HepG2 (cell line): ENCODE data around the gene KIAA2012. TPM values are rescaled to one million over a fixed set of nuclear protein-coding genes. Genes with fewer than 3 reads are reported as not detected.

ENCODE experiments used
- ATAC-seq: fragments of 200-7000 bp; cut with Tn5 transposase; 3 replicates; pipeline ENCODE4 v1.9.1; 2020; ENCODE audit warnings: mild to moderate bottlenecking, moderate library complexity
- BruUV-seq: library from RNA; stranded (reverse); fragments of 400-500 nt; replicated peaks from 2 replicates; lab custom pipeline; 2021; lab: Mats Ljungman, UMichigan
- CTCF ChIA-PET: fragments of 300-600 bp; formaldehyde crosslinking; extraction: SDS; loops from one replicate; lab custom pipeline; 2021; ENCODE audit warnings: low total read pairs, inconsistent platforms, low intra/inter-chr PET ratio; lab: Yijun Ruan, JAX
- POLR2A ChIA-PET: fragments of 350-600 bp; sonication (Branson Sonifier 250); formaldehyde crosslinking; loops from one replicate; lab custom pipeline; 2020; ENCODE audit warnings: antibody characterized with exemption, inconsistent platforms; lab: Yijun Ruan, JAX
- DNase-seq: peaks from one replicate; pipeline ENCODE4 v3.0.0-alpha.2; 2015; ENCODE audit warnings: low spot score
- FAIRE-seq: peaks from 3 replicates; lab custom pipeline; 2011; peaks lifted over from hg19 to GRCh38; lab: Jason Lieb, UNC
- H2AFZ ChIP-seq: one replicate; pipeline ENCODE4 v1.6.1; 2011; ENCODE audit warnings: low read length, inconsistent platforms
- H3K27ac ChIP-seq: fragments of 300-600 bp; 3 replicates; pipeline ENCODE4 v1.8.0; 2011; ENCODE audit warnings: mixed run types, mild to moderate bottlenecking, mixed read lengths, low read length, inconsistent platforms; ENCODE audit not compliant: insufficient read depth; ENCODE audit errors: extremely low read length
- H3K27me3 ChIP-seq, 2 experiments: fragments of 200-600 bp in 1 of 2; 2 replicates in 1 of 2; 3 replicates in 1 of 2; pipeline versions ENCODE4 v1.6.0 to v1.8.0; 2011; ENCODE audit warnings: low read length in 2 of 2, mild to moderate bottlenecking in 2 of 2, moderate library complexity in 2 of 2, inconsistent platforms in 1 of 2; ENCODE audit not compliant: insufficient read depth in 2 of 2, control insufficient read depth in 1 of 2
- H3K36me3 ChIP-seq, 2 experiments: fragments of 200-600 bp in 1 of 2; replicated peaks in 1 of 2; 2 replicates in 1 of 2; 3 replicates in 1 of 2; pipeline versions ENCODE4 v1.5.1 to v1.8.0; 2011; ENCODE audit warnings: low read length in 2 of 2, inconsistent platforms in 1 of 2; ENCODE audit not compliant: insufficient read depth in 2 of 2, control insufficient read depth in 1 of 2
- H3K4me1 ChIP-seq: 2 replicates; pipeline ENCODE4 v1.5.1; 2012; ENCODE audit warnings: low read length, inconsistent platforms; ENCODE audit not compliant: insufficient read depth
- H3K4me2 ChIP-seq: 2 replicates; pipeline ENCODE4 v1.6.0; 2011; ENCODE audit warnings: low read depth, low read length, inconsistent platforms
- H3K4me3 ChIP-seq, 3 experiments: fragments of 200-600 bp in 1 of 3; sonication (generic), shearing (Covaris generic) in 1 of 3; replicated peaks in 1 of 3; 2 replicates each; pipeline ENCODE4 v1.5.1; 2011 to 2016; ENCODE audit warnings: low read length in 3 of 3, inconsistent platforms in 2 of 3, low read depth in 2 of 3, mild to moderate bottlenecking in 2 of 3, control low read depth in 1 of 3, mixed read lengths in 1 of 3; ENCODE audit not compliant: insufficient read depth in 1 of 3
- H3K79me2 ChIP-seq: one replicate; pipeline ENCODE4 v1.6.1; 2011; ENCODE audit warnings: low read length, inconsistent platforms; ENCODE audit not compliant: insufficient read depth
- H3K9ac ChIP-seq: 2 replicates; pipeline ENCODE4 v1.6.0; 2011; ENCODE audit warnings: mild to moderate bottlenecking, low read depth, low read length, inconsistent platforms; ENCODE audit not compliant: insufficient read depth
- H3K9me3 ChIP-seq: 2 replicates; pipeline ENCODE4 v1.5.1; 2012; ENCODE audit warnings: mild to moderate bottlenecking, low read length
- H4K20me1 ChIP-seq: 2 replicates; pipeline ENCODE4 v1.6.0; 2011; ENCODE audit warnings: inconsistent platforms, mild to moderate bottlenecking, low read length, moderate library complexity; ENCODE audit not compliant: insufficient read depth
- ATRX ChIP-seq: sonication (generic); formaldehyde crosslinking; IDR thresholded peaks from 2 replicates; pipeline ENCODE4 v1.4.0; 2020; ENCODE audit warnings: missing genetic modification reagents, borderline replicate concordance
- BATF2 ChIP-seq: sonication (generic); formaldehyde crosslinking; IDR thresholded peaks from 2 replicates; pipeline ENCODE4 v1.8.0; 2022; ENCODE audit warnings: mild to moderate bottlenecking, missing genetic modification reagents, moderate library complexity
- BORCS8-MEF2B ChIP-seq: sonication (generic); formaldehyde crosslinking; IDR thresholded peaks from 2 replicates; pipeline ENCODE4 v1.8.0; 2022; ENCODE audit warnings: mild to moderate bottlenecking, missing genetic modification reagents
- CENPT ChIP-seq: sonication (generic); formaldehyde crosslinking; IDR thresholded peaks from 2 replicates; pipeline ENCODE4 v1.8.0; 2022; ENCODE audit warnings: low read depth, mild to moderate bottlenecking, moderate library complexity, missing genetic modification reagents
- ETV6 ChIP-seq: sonication (generic); formaldehyde crosslinking; conservative IDR thresholded peaks from 2 replicates; pipeline ENCODE4 v1.4.0; 2020; ENCODE audit warnings: missing genetic modification reagents
- NR2F2 ChIP-seq: IDR thresholded peaks from 2 replicates; pipeline ENCODE4 v1.6.1; 2012; ENCODE audit warnings: low read depth, inconsistent platforms, borderline replicate concordance
- PITX1 ChIP-seq: sonication (generic); formaldehyde crosslinking; IDR thresholded peaks from 2 replicates; pipeline ENCODE4 v1.5.1; 2020; ENCODE audit warnings: mild to moderate bottlenecking, missing genetic modification reagents
- PRDM10 ChIP-seq: sonication (generic); formaldehyde crosslinking; IDR thresholded peaks from 2 replicates; pipeline ENCODE4 v1.4.0; 2020; ENCODE audit warnings: low read depth, missing genetic modification reagents
- THAP11 ChIP-seq: IDR thresholded peaks from 2 replicates; pipeline ENCODE4 v1.6.1; 2016; ENCODE audit warnings: missing biosample characterization, missing genetic modification reagents
- ZFP37 ChIP-seq: sonication (generic); formaldehyde crosslinking; IDR thresholded peaks from 2 replicates; pipeline ENCODE4 v1.4.0; 2020; ENCODE audit warnings: missing genetic modification reagents, borderline replicate concordance
- ZKSCAN8 ChIP-seq: IDR thresholded peaks from 2 replicates; pipeline ENCODE4 v1.6.1; 2016; ENCODE audit warnings: borderline replicate concordance, missing genetic modification reagents, missing compliant biosample characterization
- ZNF564 ChIP-seq: sonication (generic); formaldehyde crosslinking; IDR thresholded peaks from 2 replicates; pipeline ENCODE4 v1.8.1; 2023; ENCODE audit warnings: mild to moderate bottlenecking, missing genetic modification reagents
- ZNF672 ChIP-seq: sonication (generic); formaldehyde crosslinking; IDR thresholded peaks from 2 replicates; pipeline ENCODE4 v1.8.1; 2022; ENCODE audit warnings: missing genetic modification reagents
- ZNF747 ChIP-seq: sonication (generic); formaldehyde crosslinking; IDR thresholded peaks from 2 replicates; pipeline ENCODE4 v1.8.1; 2023; ENCODE audit warnings: missing genetic modification reagents, mild to moderate bottlenecking, borderline replicate concordance
- ZNF75D ChIP-seq: sonication (generic); formaldehyde crosslinking; IDR thresholded peaks from 2 replicates; pipeline ENCODE4 v1.8.1; 2023; ENCODE audit warnings: missing genetic modification reagents, mild to moderate bottlenecking, borderline replicate concordance
- WGBS: methylation state at CpG from one replicate; pipeline ENCODE4 v1.1.6; 2017; ENCODE audit warnings: low lambda C conversion rate; 5-methylcytosine and 5-hydroxymethylcytosine counted together
- in situ Hi-C: cut with HindIII; loops from 2 replicates; pipeline ENCODE4 v1.10.0; 2017; ENCODE audit warnings: low pct_unique_long_range_greater_than_20kb; ENCODE audit not compliant: extremely low pct_ligation_motif_present
- intact Hi-C: fragments of 100-400 bp; cut with micrococcal nuclease; formaldehyde crosslinking; loops from one replicate; pipeline ENCODE4 v1.10.0; 2022; ENCODE audit not compliant: unreplicated experiment
- polyA plus RNA-seq, 8 experiments: library from polyadenylated mRNA; depleted of rRNA in 3 of 8; stranded (reverse) in 7 of 8; unstranded in 1 of 8; fragments of >200 nt; fragmentation: Illumina TruSeq in 4 of 8; extraction: Trizol in 4 of 8; gene quantifications; 2 replicates each; pipeline versions ENCODE4 v1.2.1 to v1.2.3, GENCODE V29; 2011 to 2016; ENCODE audit warnings: low read depth in 4 of 8, missing spikeins in 1 of 8, mixed read lengths in 1 of 8; ENCODE audit not compliant: insufficient read depth in 1 of 8
- total RNA-seq, 5 experiments: library from RNA; depleted of rRNA; stranded (reverse); fragments of >200 nt; fragmentation: Illumina TruSeq; extraction: Trizol; gene quantifications; 2 replicates each; pipeline ENCODE4 v1.2.3, GENCODE V29; 2016; ENCODE audit warnings: low read depth in 1 of 5
- TF ChIP-seq, protein P1 (sequence below): IDR thresholded peaks from 2 replicates; pipeline ENCODE4 v1.6.1; 2018; ENCODE audit warnings: missing genetic modification reagents
- TF ChIP-seq, protein P2 (sequence below): IDR thresholded peaks from 2 replicates; pipeline ENCODE4 v1.6.1; 2016; ENCODE audit warnings: low read depth, control low read depth

KIAA2012 gene
- total and polyA plus RNA-seq, 2 of the 13 experiments (the other 11 are each of a cell fraction or from before 2014, with no cell fraction given) = not detected

DNA sequence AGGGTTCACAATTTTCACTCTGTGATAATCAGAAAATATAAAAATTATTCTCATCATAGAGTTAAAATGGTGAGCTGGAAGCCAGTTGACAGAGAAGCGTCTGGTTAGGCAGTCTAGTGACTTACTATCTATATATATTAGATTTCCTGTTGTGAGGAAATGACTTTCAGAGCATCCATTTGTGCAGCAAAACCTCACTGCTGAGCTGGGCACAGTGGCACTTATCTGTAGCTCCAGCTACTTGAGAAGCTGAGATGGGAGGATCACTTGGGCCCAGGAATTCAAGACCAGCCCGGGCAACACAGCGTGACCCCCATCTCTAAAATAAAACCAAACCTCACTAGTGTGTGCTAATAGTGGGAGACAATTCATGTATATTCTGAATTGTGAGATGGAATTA, 7.2 kb upstream of the KIAA2012 start:
- H3K27ac ChIP-seq = no peak overlapping the region
- ChIA-PET CTCF (no interaction called here), POLR2A (no interaction called here)
- 0 out of 2 replicates have a peak, but pooled peaks cover 6% of the 10 kb centered on the region for H3K4me1 ChIP-seq
- DNase-seq (no peak), ATAC-seq (no peak), FAIRE-seq (no peak)
- H2AFZ ChIP-seq = no peak overlapping the region
- intact Hi-C loops (no loop called here), in situ Hi-C loops (no loop called here)
- H3K36me3 ChIP-seq = no peaks in the 10 kb centered on the region
- H3K79me2 ChIP-seq = no peaks in the 10 kb centered on the region
- peaks cover 0 to 7% of the 10 kb centered on the region in 2 experiments; a peak in 2 of 5 replicates for H3K27me3 ChIP-seq
- H3K9me3 ChIP-seq = no peaks in the 10 kb centered on the region
- H3K4me3 ChIP-seq = no peak overlapping the region
- no peak overlapping the region for H3K9ac ChIP-seq
- BruUV-seq = no TSS peak
- H3K4me2 ChIP-seq = no peak overlapping the region
- WGBS = 24% methylated on average over 3 of the region's 3 CpGs
- no peaks in the 10 kb centered on the region for H4K20me1 ChIP-seq
- TF ChIP-seq PITX1 (CRISPR knock-in tag) (no peak), BATF2 (no peak), ZKSCAN8 (CRISPR knock-in tag) (no peak), ZNF564 (CRISPR knock-in tag) (no peak), ZNF75D (no peak), ZNF672 (no peak), THAP11 (CRISPR knock-in tag) (no peak), ETV6 (CRISPR knock-in tag) (no peak), NR2F2 (no peak), ATRX (CRISPR knock-in tag) (no peak), CENPT (no peak), PRDM10 (CRISPR knock-in tag) (no peak), BORCS8-MEF2B (CRISPR knock-in tag) (no peak), ZNF747 (CRISPR knock-in tag) (no peak), ZFP37 (CRISPR knock-in tag) (no peak)
- TF ChIP-seq, protein P1, sequence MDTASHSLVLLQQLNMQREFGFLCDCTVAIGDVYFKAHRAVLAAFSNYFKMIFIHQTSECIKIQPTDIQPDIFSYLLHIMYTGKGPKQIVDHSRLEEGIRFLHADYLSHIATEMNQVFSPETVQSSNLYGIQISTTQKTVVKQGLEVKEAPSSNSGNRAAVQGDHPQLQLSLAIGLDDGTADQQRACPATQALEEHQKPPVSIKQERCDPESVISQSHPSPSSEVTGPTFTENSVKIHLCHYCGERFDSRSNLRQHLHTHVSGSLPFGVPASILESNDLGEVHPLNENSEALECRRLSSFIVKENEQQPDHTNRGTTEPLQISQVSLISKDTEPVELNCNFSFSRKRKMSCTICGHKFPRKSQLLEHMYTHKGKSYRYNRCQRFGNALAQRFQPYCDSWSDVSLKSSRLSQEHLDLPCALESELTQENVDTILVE (CRISPR knock-in tag) = no peak
- TF ChIP-seq, protein P2, sequence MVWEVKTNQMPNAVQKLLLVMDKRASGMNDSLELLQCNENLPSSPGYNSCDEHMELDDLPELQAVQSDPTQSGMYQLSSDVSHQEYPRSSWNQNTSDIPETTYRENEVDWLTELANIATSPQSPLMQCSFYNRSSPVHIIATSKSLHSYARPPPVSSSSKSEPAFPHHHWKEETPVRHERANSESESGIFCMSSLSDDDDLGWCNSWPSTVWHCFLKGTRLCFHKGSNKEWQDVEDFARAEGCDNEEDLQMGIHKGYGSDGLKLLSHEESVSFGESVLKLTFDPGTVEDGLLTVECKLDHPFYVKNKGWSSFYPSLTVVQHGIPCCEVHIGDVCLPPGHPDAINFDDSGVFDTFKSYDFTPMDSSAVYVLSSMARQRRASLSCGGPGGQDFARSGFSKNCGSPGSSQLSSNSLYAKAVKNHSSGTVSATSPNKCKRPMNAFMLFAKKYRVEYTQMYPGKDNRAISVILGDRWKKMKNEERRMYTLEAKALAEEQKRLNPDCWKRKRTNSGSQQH (CRISPR knock-in tag) = no peak
